Stomach (tissue), 4 donors: ENCODE data around the gene UQCC2.

Source experiments
- CTCF ChIP-seq, 7 experiments: fragments of 450-650 bp in 4 of 7; fragments of 200-600 bp in 3 of 7; sonication (generic) in 3 of 7; IDR thresholded peaks; one replicate each; pipeline ENCODE4 v1.5.1; 2016 to 2019; ENCODE audit warnings: antibody characterized with exemption in 7 of 7, control low read depth in 2 of 7, mild to moderate bottlenecking in 1 of 7
- EP300 ChIP-seq: sonication (generic); formaldehyde crosslinking; IDR thresholded peaks from one replicate; pipeline ENCODE4 v1.6.1; 2017; ENCODE audit warnings: antibody characterized with exemption
- POLR2AphosphoS5 ChIP-seq, 3 donors: sonication (generic); formaldehyde crosslinking; IDR thresholded peaks; one replicate each; pipeline ENCODE4 v1.6.1; 2016; ENCODE audit warnings: antibody characterized with exemption in 3 of 3

GRCh38 chr6:33663727-33664449 lies 47.6 kb downstream of the UQCC2 start:
- no peak for TF ChIP-seq EP300
- no peak for TF ChIP-seq POLR2AphosphoS5 (IDR thresholded peaks at IDR 0.05)
- TF ChIP-seq CTCF (IDR thresholded peaks at IDR 0.05): no peak
